ENCODE measurements around the gene LAD1. TPM values are rescaled to one million over a fixed set of nuclear protein-coding genes. Genes with fewer than 3 reads are reported as not detected.

LAD1 gene
- polyA plus RNA-seq, 3 donors, result not detected

DNA sequence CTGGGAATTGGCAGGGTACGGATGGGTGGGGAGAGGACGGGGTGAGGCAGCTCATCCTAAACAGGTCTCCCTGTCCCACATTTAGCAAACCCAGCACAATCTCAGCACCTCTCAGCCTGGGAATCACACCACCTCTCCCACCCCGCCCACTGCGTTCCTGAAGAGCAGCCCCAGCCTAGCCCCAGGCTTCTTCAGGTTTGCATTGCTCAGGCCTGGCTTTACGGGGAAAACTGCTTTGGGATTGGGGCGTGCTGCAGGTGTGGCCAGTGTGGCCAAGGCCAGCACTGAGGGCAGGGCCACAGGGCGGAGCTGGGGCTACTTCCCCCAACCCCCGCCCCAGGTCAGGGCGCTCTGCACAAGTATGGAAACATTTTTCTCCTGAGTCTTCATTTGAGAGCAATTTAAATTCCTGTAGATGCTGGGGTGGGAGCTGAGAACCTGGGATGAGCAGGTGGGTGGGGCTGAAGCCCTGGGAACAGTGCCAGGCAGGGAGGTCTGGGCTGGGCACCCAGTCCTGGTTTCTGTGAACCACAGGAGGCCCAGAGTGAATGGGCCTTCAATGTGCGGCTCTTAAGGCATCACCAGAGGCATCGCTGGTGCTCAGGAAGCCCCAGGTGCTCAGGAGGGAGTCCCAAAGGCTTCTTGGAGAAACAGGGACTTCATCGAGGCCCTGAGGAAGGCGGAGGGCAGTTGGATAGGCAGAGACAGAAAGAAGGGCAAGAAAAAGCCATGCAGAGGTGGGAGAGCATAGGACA is 45.8 kb downstream of the LAD1 start:
- Mint-ChIP-seq H3K27me3 (ENCODE audit: low read depth in 3 of 3) (peaks cover 4 to 12% (median 10%) of the 10 kb centered on the region in 3 donors), H3K4me1 (no peaks in the 10 kb centered on the region), H3K27ac (no peak overlapping the region), H3K4me3 (no peak overlapping the region), H3K9me3 (no peaks in the 10 kb centered on the region), H3K36me3 (no peaks in the 10 kb centered on the region)
- no peak for DNase-seq
- no peak overlapping the region for H3K27ac ChIP-seq (ENCODE audit: low read depth in 1 of 2, low read length in 2 of 2)
- 92% methylated on average over 9 of the region's 13 CpGs for WGBS (ENCODE audit: insufficient coverage)
- no peak overlapping the region for H3K9ac ChIP-seq (ENCODE audit: insufficient read depth, low read length, poor library complexity, severe bottlenecking)
- no peaks in the 10 kb centered on the region for H3K79me2 ChIP-seq (ENCODE audit: insufficient read depth, low read length)
- H3K4me3 ChIP-seq (replicated peaks in 1 of 3; ENCODE audit: low read depth in 2 of 3, low read length in 3 of 3), result no peak overlapping the region
- intact Hi-C loops (cut with micrococcal nuclease), result no loop called here
- no peaks in the 10 kb centered on the region for H3K4me1 ChIP-seq (ENCODE audit: control insufficient read depth in 1 of 2, insufficient read depth in 2 of 2, low read length in 2 of 2)
- H3K9me3 ChIP-seq (replicated peaks in 1 of 2; ENCODE audit: control insufficient read depth in 1 of 2, insufficient read depth in 1 of 2, low read length in 2 of 2), result no peaks in the 10 kb centered on the region
- no peaks in the 10 kb centered on the region for H3K27me3 ChIP-seq (ENCODE audit: control insufficient read depth in 2 of 2, insufficient read depth in 2 of 2, low read length in 2 of 2)
- TF ChIP-seq CTCF (IDR thresholded peaks at IDR 0.05), result no peak
- no peak overlapping the region for H2AFZ ChIP-seq (ENCODE audit: insufficient read depth, low read depth, low read length, poor library complexity, severe bottlenecking)
- H3K4me2 ChIP-seq (replicated peaks; ENCODE audit: extremely low read depth, low read length, poor library complexity, severe bottlenecking), result no peak overlapping the region
- H4K20me1 ChIP-seq (ENCODE audit: insufficient read depth, low read length), result no peaks in the 10 kb centered on the region
- H3K36me3 ChIP-seq (replicated peaks in 1 of 2; ENCODE audit: control insufficient read depth in 1 of 2, insufficient read depth in 2 of 2, low read length in 2 of 2), result no peaks in the 10 kb centered on the region

DNA sequence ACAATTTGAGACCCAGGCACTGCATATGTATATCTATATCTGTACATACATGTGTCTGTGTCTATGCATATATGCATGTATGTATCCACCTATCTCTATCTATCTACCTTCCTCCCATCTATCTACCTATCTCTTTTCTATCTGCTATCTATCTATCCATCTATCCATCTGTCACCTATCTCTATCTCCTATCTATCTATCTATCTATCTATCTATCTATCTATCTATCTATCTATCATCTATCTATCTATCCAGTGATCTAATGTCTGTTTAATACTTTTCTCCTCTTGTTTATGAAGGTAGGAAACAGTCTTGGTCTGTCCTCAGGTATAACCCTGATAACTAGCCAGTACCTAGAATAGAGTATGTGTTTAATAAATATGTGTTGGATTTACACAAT is 47.5 kb downstream of the LAD1 start:
- no peak for TF ChIP-seq CTCF (IDR thresholded peaks at IDR 0.05)
- Histone ChIP-seq H3K4me2 (replicated peaks; ENCODE audit: extremely low read depth, low read length, poor library complexity, severe bottlenecking) (no peak overlapping the region), H2AFZ (ENCODE audit: insufficient read depth, low read depth, low read length, poor library complexity, severe bottlenecking) (no peak overlapping the region), H3K4me3 (replicated peaks in 1 of 3; ENCODE audit: low read depth in 2 of 3, low read length in 3 of 3) (no peak overlapping the region), H3K27me3 (ENCODE audit: control insufficient read depth in 2 of 2, insufficient read depth in 2 of 2, low read length in 2 of 2) (peaks cover 0 to 5% of the 10 kb centered on the region in 2 donors), H3K9me3 (replicated peaks in 1 of 2; ENCODE audit: control insufficient read depth in 1 of 2, insufficient read depth in 1 of 2, low read length in 2 of 2) (no peaks in the 10 kb centered on the region), H3K36me3 (replicated peaks in 1 of 2; ENCODE audit: control insufficient read depth in 1 of 2, insufficient read depth in 2 of 2, low read length in 2 of 2) (no peaks in the 10 kb centered on the region), H3K79me2 (ENCODE audit: insufficient read depth, low read length) (no peaks in the 10 kb centered on the region), H4K20me1 (ENCODE audit: insufficient read depth, low read length) (no peaks in the 10 kb centered on the region), H3K9ac (ENCODE audit: insufficient read depth, low read length, poor library complexity, severe bottlenecking) (no peak overlapping the region), H3K4me1 (ENCODE audit: control insufficient read depth in 1 of 2, insufficient read depth in 2 of 2, low read length in 2 of 2) (no peaks in the 10 kb centered on the region), H3K27ac (ENCODE audit: low read depth in 1 of 2, low read length in 2 of 2) (no peak overlapping the region)
- Mint-ChIP-seq H3K9me3 (no peaks in the 10 kb centered on the region), H3K36me3 (no peaks in the 10 kb centered on the region), H3K4me3 (no peak overlapping the region), H3K27me3 (ENCODE audit: low read depth in 3 of 3) (peaks cover 10 to 19% (median 17%) of the 10 kb centered on the region in 3 donors), H3K4me1 (no peaks in the 10 kb centered on the region), H3K27ac (no peak overlapping the region)
- intact Hi-C loops (cut with micrococcal nuclease), result no loop called here
- no peak for DNase-seq

Data from CD14-positive monocyte (primary cell).